Karpas-422 (cell line): ENCODE measurements around the gene TNS1. TPM values are rescaled to one million over a fixed set of nuclear protein-coding genes. Genes with fewer than 3 reads are reported as not detected.

Experiments
- DNase-seq: peaks from one replicate; pipeline ENCODE4 v3.0.0-alpha.2; 2015
- H2AFZ ChIP-seq: fragments of 200-600 bp; sonication (generic); 2 replicates; pipeline ENCODE4 v1.6.1; 2014; ENCODE audit warnings: antibody characterized with exemption, low read length, mixed read lengths
- H3K27ac ChIP-seq: fragments of 200-600 bp; sonication (generic); 2 replicates; pipeline ENCODE4 v1.5.1; 2014; ENCODE audit warnings: mild to moderate bottlenecking, low read length, moderate library complexity
- H3K27me3 ChIP-seq: fragments of 200-600 bp; sonication (generic); 2 replicates; pipeline ENCODE4 v1.6.1; 2014; ENCODE audit warnings: low read length, mixed read lengths
- H3K36me3 ChIP-seq: fragments of 200-600 bp; sonication (generic); 2 replicates; pipeline ENCODE4 v1.6.1; 2014; ENCODE audit warnings: low read length, mixed read lengths; ENCODE audit not compliant: insufficient read depth
- H3K4me1 ChIP-seq: fragments of 200-600 bp; sonication (generic); 2 replicates; pipeline ENCODE4 v1.6.1; 2014; ENCODE audit warnings: mild to moderate bottlenecking, low read length, mixed read lengths
- H3K4me2 ChIP-seq: fragments of 200-600 bp; sonication (generic); 2 replicates; pipeline ENCODE4 v1.6.1; 2014; ENCODE audit warnings: low read length, low read depth, mild to moderate bottlenecking; ENCODE audit not compliant: poor library complexity, severe bottlenecking
- H3K4me3 ChIP-seq: fragments of 200-600 bp; sonication (generic); 2 replicates; pipeline ENCODE4 v1.5.1; 2014; ENCODE audit warnings: mild to moderate bottlenecking, antibody characterized with exemption, low read length, mixed read lengths
- H3K79me2 ChIP-seq: fragments of 200-600 bp; sonication (generic); 2 replicates; pipeline ENCODE4 v1.6.1; 2014; ENCODE audit warnings: mild to moderate bottlenecking, low read length, mixed read lengths
- H3K9ac ChIP-seq: fragments of 200-600 bp; sonication (generic); 2 replicates; pipeline ENCODE4 v1.6.0; 2014; ENCODE audit warnings: low read length
- H3K9me2 ChIP-seq: fragments of 200-600 bp; sonication (generic), shearing (Covaris generic); replicated peaks from 2 replicates; pipeline ENCODE4 v1.6.0; 2014; ENCODE audit warnings: mild to moderate bottlenecking, low read length, moderate library complexity; ENCODE audit not compliant: insufficient read depth
- H3K9me3 ChIP-seq: fragments of 300-700, 200-600 bp; sonication (generic); 2 replicates; pipeline ENCODE4 v1.6.1; 2014; ENCODE audit warnings: low read length, mixed read lengths
- H4K20me1 ChIP-seq: fragments of 200-600 bp; sonication (generic); 2 replicates; pipeline ENCODE4 v1.6.1; 2014; ENCODE audit warnings: mild to moderate bottlenecking, antibody characterized with exemption, low read length, low read depth; ENCODE audit not compliant: insufficient read depth
- total RNA-seq: library from RNA; depleted of rRNA; stranded (reverse); fragments of >200 nt; shearing (Covaris generic); gene quantifications from 2 replicates; pipeline ENCODE4 v1.2.3, GENCODE V29; 2014; ENCODE audit warnings: low replicate concordance

The TNS1 gene
- total RNA-seq, 1 experiment from 2014 or later, result 1.7 TPM

- Histone ChIP-seq H3K4me1 (no peaks in the 10 kb centered on the region), H3K9me2 (no peaks in the 10 kb centered on the region), H3K79me2 (no peaks in the 10 kb centered on the region), H4K20me1 (no peaks in the 10 kb centered on the region), H3K4me2 (no peak overlapping the region), H3K9me3 (no peaks in the 10 kb centered on the region), H3K27ac (no peak overlapping the region), H3K27me3 (no peaks in the 10 kb centered on the region), H3K4me3 (no peak overlapping the region), H2AFZ (no peak overlapping the region), H3K36me3 (no peaks in the 10 kb centered on the region), H3K9ac (no peak overlapping the region)
- no peak for DNase-seq
These were observed 8.0 kb downstream of the TNS1 start for GRCh38 chr2:217994776-217995274.

DNA sequence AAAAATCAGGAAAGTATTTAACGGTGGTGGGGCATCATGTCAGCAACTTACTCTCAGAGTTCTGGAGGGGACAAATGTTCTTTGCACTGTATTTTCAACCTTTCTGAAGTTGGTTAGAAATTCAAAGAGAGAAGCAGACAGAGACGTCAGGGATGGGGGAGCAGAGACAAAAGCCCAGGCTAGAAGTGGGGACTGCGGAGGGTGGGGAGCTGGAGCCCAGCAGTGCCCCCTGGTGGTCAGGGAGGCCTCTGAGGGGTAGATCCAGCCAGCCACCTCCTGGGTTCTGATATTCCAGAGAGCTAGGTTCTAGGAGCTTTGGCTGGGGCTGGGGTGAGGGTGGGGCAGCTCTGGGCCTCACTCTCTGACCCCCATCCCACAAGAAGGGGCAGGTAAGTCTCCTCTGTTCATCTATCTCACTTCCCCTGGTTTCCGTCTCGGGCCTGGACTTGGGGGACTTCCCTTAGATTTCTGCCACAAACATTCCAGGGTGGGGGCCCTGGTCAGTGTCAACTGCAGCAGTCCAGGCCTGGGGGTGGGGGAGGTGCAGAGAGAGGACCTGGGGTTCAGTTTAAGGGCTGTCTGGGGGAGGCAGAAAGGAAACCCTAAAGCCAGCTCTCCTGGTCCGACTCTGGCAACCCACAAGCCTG, 8.9 kb downstream of the TNS1 start:
- Histone ChIP-seq H3K27ac (no peak overlapping the region), H3K27me3 (no peaks in the 10 kb centered on the region), H3K9me3 (no peaks in the 10 kb centered on the region), H3K4me3 (no peak overlapping the region), H2AFZ (no peak overlapping the region), H3K79me2 (no peaks in the 10 kb centered on the region), H3K4me1 (no peaks in the 10 kb centered on the region), H3K36me3 (no peaks in the 10 kb centered on the region), H3K9ac (no peak overlapping the region), H3K9me2 (no peaks in the 10 kb centered on the region), H4K20me1 (no peaks in the 10 kb centered on the region), H3K4me2 (no peak overlapping the region)
- peak; percentile 75 for DNase-seq

DNA sequence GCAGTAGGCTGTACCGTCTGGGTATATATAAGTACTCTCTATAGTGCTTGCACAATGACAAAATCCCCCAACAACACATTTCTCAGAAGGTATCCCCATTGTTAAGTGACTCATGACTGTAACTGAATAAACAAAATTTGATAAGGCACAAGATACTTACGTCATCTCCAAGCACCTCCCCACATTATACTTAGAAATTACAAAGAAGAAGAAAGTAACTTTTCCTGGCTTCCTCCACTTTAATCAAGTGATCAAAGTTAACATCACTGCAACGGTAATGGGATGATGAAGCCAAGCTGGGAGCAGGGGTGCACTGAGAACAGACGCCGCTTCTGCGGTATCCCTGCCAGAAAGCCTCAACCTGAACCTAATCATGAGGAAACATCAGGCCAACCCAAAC, 9.7 kb downstream of the TNS1 start:
- H3K27me3 ChIP-seq, result no peaks in the 10 kb centered on the region
- H4K20me1 ChIP-seq, result no peaks in the 10 kb centered on the region
- H3K4me3 ChIP-seq, result no peak overlapping the region
- H3K9me2 ChIP-seq, result no peaks in the 10 kb centered on the region
- no peak for DNase-seq
- H2AFZ ChIP-seq, result no peak overlapping the region
- H3K79me2 ChIP-seq, result no peaks in the 10 kb centered on the region
- H3K9ac ChIP-seq, result no peak overlapping the region
- H3K4me2 ChIP-seq, result no peak overlapping the region
- no peaks in the 10 kb centered on the region for H3K4me1 ChIP-seq
- no peak overlapping the region for H3K27ac ChIP-seq
- H3K36me3 ChIP-seq, result no peaks in the 10 kb centered on the region
- no peaks in the 10 kb centered on the region for H3K9me3 ChIP-seq

DNA sequence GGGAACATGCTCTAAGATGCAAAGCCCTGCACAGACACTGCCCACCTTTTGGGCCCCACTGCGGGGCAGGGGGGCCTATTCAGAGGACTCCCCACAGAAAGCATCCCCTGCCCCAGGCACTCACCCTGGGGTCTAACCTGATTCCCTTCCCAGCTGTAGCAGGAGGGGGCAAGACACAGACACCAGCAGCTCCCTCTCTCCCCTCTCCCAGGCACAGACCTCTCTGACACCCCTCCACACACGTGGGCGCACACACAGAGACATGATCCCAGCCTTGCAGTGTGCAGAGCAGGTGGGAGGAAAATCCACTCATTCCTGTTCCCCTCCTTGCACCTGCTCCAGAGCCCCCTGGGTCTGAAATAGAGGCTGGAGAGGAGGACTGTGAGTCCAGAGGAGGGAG, 10.7 kb downstream of the TNS1 start:
- Histone ChIP-seq H3K36me3 (no peaks in the 10 kb centered on the region), H2AFZ (no peak overlapping the region), H3K4me1 (no peaks in the 10 kb centered on the region), H3K9me2 (no peaks in the 10 kb centered on the region), H3K27me3 (no peaks in the 10 kb centered on the region), H3K79me2 (no peaks in the 10 kb centered on the region), H3K9me3 (no peaks in the 10 kb centered on the region), H3K4me3 (no peak overlapping the region), H4K20me1 (no peaks in the 10 kb centered on the region), H3K27ac (no peak overlapping the region), H3K4me2 (no peak overlapping the region), H3K9ac (no peak overlapping the region)
- DNase-seq, result no peak

DNA sequence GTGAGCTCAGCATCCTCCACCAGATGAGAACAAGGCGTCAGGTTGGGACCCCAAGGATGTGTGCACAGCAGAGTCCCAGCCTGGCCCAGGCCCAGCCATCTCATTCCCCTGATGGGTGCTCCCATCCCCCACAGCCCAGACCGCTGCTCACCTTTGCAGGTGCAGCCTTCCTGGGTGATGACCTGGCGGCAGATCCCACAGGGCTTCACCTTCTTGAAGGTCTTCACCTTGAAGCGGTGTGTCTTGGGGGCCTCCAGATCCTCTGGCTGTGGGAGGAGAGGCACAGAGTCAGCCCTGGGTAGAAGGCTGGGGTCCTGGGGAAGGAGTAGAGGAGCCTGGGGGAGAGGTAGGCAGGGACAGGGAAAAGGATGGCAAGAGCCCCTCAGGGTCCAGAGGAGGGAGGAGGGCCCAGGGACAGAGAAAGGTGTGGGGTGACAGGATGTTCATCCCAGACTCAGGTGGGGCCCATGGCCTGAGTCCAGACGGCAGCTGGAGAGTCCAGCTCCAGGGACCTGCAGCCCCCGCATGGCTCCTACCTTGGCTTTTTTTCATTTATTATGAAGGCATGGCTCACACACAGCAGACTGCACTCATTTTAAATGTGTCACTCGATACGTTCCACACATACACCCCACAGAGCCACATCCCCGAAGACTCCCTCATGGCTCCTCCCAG, 11.9 kb downstream of the TNS1 start:
- no peak overlapping the region for H3K27ac ChIP-seq
- no peaks in the 10 kb centered on the region for H3K79me2 ChIP-seq
- no peaks in the 10 kb centered on the region for H4K20me1 ChIP-seq
- no peak for DNase-seq
- no peak overlapping the region for H2AFZ ChIP-seq
- no peak overlapping the region for H3K4me2 ChIP-seq
- no peaks in the 10 kb centered on the region for H3K9me2 ChIP-seq
- no peaks in the 10 kb centered on the region for H3K27me3 ChIP-seq
- no peaks in the 10 kb centered on the region for H3K36me3 ChIP-seq
- no peak overlapping the region for H3K9ac ChIP-seq
- H3K4me1 ChIP-seq, result no peaks in the 10 kb centered on the region
- no peak overlapping the region for H3K4me3 ChIP-seq
- no peaks in the 10 kb centered on the region for H3K9me3 ChIP-seq

GRCh38 chr2:217990389-217990788, 12.4 kb downstream of the TNS1 start:
- Histone ChIP-seq H3K9me3 (no peaks in the 10 kb centered on the region), H2AFZ (no peak overlapping the region), H4K20me1 (no peaks in the 10 kb centered on the region), H3K4me3 (no peak overlapping the region), H3K9ac (no peak overlapping the region), H3K27me3 (no peaks in the 10 kb centered on the region), H3K79me2 (no peaks in the 10 kb centered on the region), H3K36me3 (no peaks in the 10 kb centered on the region), H3K4me1 (no peaks in the 10 kb centered on the region), H3K27ac (no peak overlapping the region), H3K4me2 (no peak overlapping the region), H3K9me2 (no peaks in the 10 kb centered on the region)
- DNase-seq, result no peak

- Histone ChIP-seq H3K27me3 (no peaks in the 10 kb centered on the region), H2AFZ (no peak overlapping the region), H3K79me2 (no peaks in the 10 kb centered on the region), H3K9ac (no peak overlapping the region), H3K27ac (no peak overlapping the region), H3K9me3 (no peaks in the 10 kb centered on the region), H3K4me2 (no peak overlapping the region), H3K9me2 (no peaks in the 10 kb centered on the region), H3K36me3 (no peaks in the 10 kb centered on the region), H3K4me3 (no peak overlapping the region), H3K4me1 (no peaks in the 10 kb centered on the region), H4K20me1 (no peaks in the 10 kb centered on the region)
- no peak for DNase-seq
These were observed 13.4 kb downstream of the TNS1 start for GRCh38 chr2:217989221-217989948.

GRCh38 chr2:217988840-217989204, 14.0 kb downstream of the TNS1 start:
- H3K27ac ChIP-seq, result no peak overlapping the region
- H3K36me3 ChIP-seq, result no peaks in the 10 kb centered on the region
- no peak overlapping the region for H3K4me2 ChIP-seq
- H2AFZ ChIP-seq, result no peak overlapping the region
- no peaks in the 10 kb centered on the region for H3K27me3 ChIP-seq
- no peak for DNase-seq
- H3K79me2 ChIP-seq, result no peaks in the 10 kb centered on the region
- H3K9ac ChIP-seq, result no peak overlapping the region
- no peaks in the 10 kb centered on the region for H4K20me1 ChIP-seq
- no peaks in the 10 kb centered on the region for H3K9me3 ChIP-seq
- H3K4me1 ChIP-seq, result no peaks in the 10 kb centered on the region
- H3K4me3 ChIP-seq, result no peak overlapping the region
- no peaks in the 10 kb centered on the region for H3K9me2 ChIP-seq
